CD14-positive monocyte (primary cell): Measurements from ENCODE around the gene FGFR3. TPM values are rescaled to one million over a fixed set of nuclear protein-coding genes. Genes with fewer than 3 reads are reported as not detected.
A peak's percentile ranks its signal among the peaks of the same experiment; 100 is the strongest.

Experiments
- DNase-seq, 3 donors: peaks; one replicate each; pipeline ENCODE4 v3.0.0-alpha.2; 2011 to 2022
- H2AFZ ChIP-seq: 2 replicates; pipeline ENCODE4 v1.6.0; 2012; ENCODE audit warnings: mild to moderate bottlenecking, low read depth, low read length, inconsistent platforms; ENCODE audit not compliant: insufficient read depth, poor library complexity, severe bottlenecking
- H3K27ac ChIP-seq, 2 donors: 1 replicate in 1 of 2; 2 replicates in 1 of 2; pipeline ENCODE4 v1.5.1; 2012 to 2013; ENCODE audit warnings: low read length in 2 of 2, control low read depth in 1 of 2, inconsistent platforms in 1 of 2, low read depth in 1 of 2, mild to moderate bottlenecking in 1 of 2
- H3K27me3 ChIP-seq, 2 donors: one replicate each; pipeline versions ENCODE4 v1.6.0 to v1.6.1; 2011 to 2013; ENCODE audit warnings: low read length in 2 of 2; ENCODE audit not compliant: control insufficient read depth in 2 of 2, insufficient read depth in 2 of 2
- H3K36me3 ChIP-seq, 2 donors: replicated peaks in 1 of 2; 1 replicate in 1 of 2; 2 replicates in 1 of 2; pipeline versions ENCODE4 v1.5.1 to v1.6.1; 2012 to 2013; ENCODE audit warnings: low read length in 2 of 2, control low read depth in 1 of 2, inconsistent platforms in 1 of 2, mild to moderate bottlenecking in 1 of 2; ENCODE audit not compliant: insufficient read depth in 2 of 2, control insufficient read depth in 1 of 2
- H3K4me1 ChIP-seq, 2 donors: 1 replicate in 1 of 2; 2 replicates in 1 of 2; pipeline versions ENCODE4 v1.5.1 to v1.6.1; 2012 to 2013; ENCODE audit warnings: low read length in 2 of 2, control low read depth in 1 of 2, inconsistent platforms in 1 of 2, mild to moderate bottlenecking in 1 of 2, moderate library complexity in 1 of 2; ENCODE audit not compliant: insufficient read depth in 2 of 2, control insufficient read depth in 1 of 2
- H3K4me2 ChIP-seq: replicated peaks from 2 replicates; pipeline ENCODE3; 2012; ENCODE audit warnings: low read length, moderate library complexity, mild to moderate bottlenecking; ENCODE audit not compliant: poor library complexity, severe bottlenecking; ENCODE audit errors: extremely low read depth
- H3K4me3 ChIP-seq, 3 experiments: fragments of 200-600 bp in 1 of 3; sonication (generic) in 1 of 3; replicated peaks in 1 of 3; 1 replicate in 2 of 3; 2 replicates in 1 of 3; pipeline ENCODE4 v1.5.1; 2011 to 2013; ENCODE audit warnings: low read length in 3 of 3, mild to moderate bottlenecking in 3 of 3, control low read depth in 2 of 3, low read depth in 2 of 3, inconsistent platforms in 1 of 3, moderate library complexity in 1 of 3
- H3K79me2 ChIP-seq: 2 replicates; pipeline ENCODE4 v1.6.0; 2012; ENCODE audit warnings: mild to moderate bottlenecking, control low read depth, inconsistent platforms, low read length, moderate library complexity; ENCODE audit not compliant: insufficient read depth
- H3K9ac ChIP-seq: 2 replicates; pipeline ENCODE4 v1.6.0; 2017; ENCODE audit warnings: low read length, mild to moderate bottlenecking; ENCODE audit not compliant: insufficient read depth, poor library complexity, severe bottlenecking
- H3K9me3 ChIP-seq, 2 donors: replicated peaks in 1 of 2; 1 replicate in 1 of 2; 2 replicates in 1 of 2; pipeline versions ENCODE4 v1.5.1 to v1.6.1; 2012 to 2013; ENCODE audit warnings: low read length in 2 of 2, control low read depth in 1 of 2; ENCODE audit not compliant: control insufficient read depth in 1 of 2, insufficient read depth in 1 of 2
- H4K20me1 ChIP-seq: 2 replicates; pipeline ENCODE4 v1.6.0; 2012; ENCODE audit warnings: mild to moderate bottlenecking, low read length, control low read depth, moderate library complexity; ENCODE audit not compliant: insufficient read depth
- H3K27ac Mint-ChIP-seq, 7 donors: one replicate each; pipeline ENCODE4 v1.8.0; 2020; ENCODE audit warnings: mild to moderate bottlenecking in 7 of 7, mixed read lengths in 7 of 7, moderate library complexity in 6 of 7, inconsistent platforms in 2 of 7
- H3K27me3 Mint-ChIP-seq, 3 donors: one replicate each; pipeline ENCODE4 v1.8.0; 2021 to 2022; ENCODE audit warnings: low read depth in 3 of 3, mild to moderate bottlenecking in 3 of 3, mixed read lengths in 3 of 3, moderate library complexity in 3 of 3, inconsistent platforms in 1 of 3
- H3K36me3 Mint-ChIP-seq, 2 donors: one replicate each; pipeline ENCODE4 v1.8.0; 2020; ENCODE audit warnings: mixed read lengths in 2 of 2, inconsistent platforms in 1 of 2, mild to moderate bottlenecking in 1 of 2
- H3K4me1 Mint-ChIP-seq: one replicate; pipeline ENCODE4 v1.8.0; 2020; ENCODE audit warnings: mild to moderate bottlenecking, mixed read lengths
- H3K4me3 Mint-ChIP-seq, 2 donors: one replicate each; pipeline ENCODE4 v1.8.0; 2020; ENCODE audit warnings: mild to moderate bottlenecking in 2 of 2, mixed read lengths in 2 of 2, moderate library complexity in 1 of 2
- H3K9me3 Mint-ChIP-seq, 7 donors: one replicate each; pipeline ENCODE4 v1.8.0; 2020 to 2022; ENCODE audit warnings: mixed read lengths in 7 of 7, mild to moderate bottlenecking in 6 of 7, moderate library complexity in 6 of 7, inconsistent platforms in 2 of 7
- WGBS: methylation state at CpG from one replicate; pipeline ENCODE4 v1.1.5; 2013; ENCODE audit warnings: missing lambda C conversion rate; ENCODE audit not compliant: insufficient coverage; 5-methylcytosine and 5-hydroxymethylcytosine counted together
- intact Hi-C, 2 donors: fragments of 100-400 bp; cut with micrococcal nuclease; formaldehyde crosslinking; loops; one replicate each; pipeline versions ENCODE4 v1.15.0 to v1.15.1; 2023
- polyA plus RNA-seq, 3 donors: library from polyadenylated mRNA; depleted of rRNA in 1 of 3; unstranded in 2 of 3; stranded (reverse) in 1 of 3; fragments of 300-500 nt in 2 of 3; fragments of >200 nt in 1 of 3; fragmentation: Illumina TruSeq in 2 of 3; gene quantifications; 1 replicate in 2 of 3; 2 replicates in 1 of 3; pipeline ENCODE4 v1.2.3, GENCODE V29; 2012 to 2021
- TF ChIP-seq, protein P1 (sequence below): fragments of 200-600 bp; IDR thresholded peaks from one replicate; pipeline ENCODE4 v1.8.0; 2022; ENCODE audit warnings: antibody characterized with exemption, mild to moderate bottlenecking

Gene FGFR3
- polyA plus RNA-seq, 3 donors, result 0.07 TPM; not detected in 2

GRCh38 chr4:1763550-1764080 lies 29.5 kb upstream of the FGFR3 start:
- H3K79me2 ChIP-seq, result no peaks in the 10 kb centered on the region
- DNase-seq, result no peak
- H3K4me3 ChIP-seq, result no peak overlapping the region
- no peaks in the 10 kb centered on the region for H4K20me1 ChIP-seq
- TF ChIP-seq, protein P1, sequence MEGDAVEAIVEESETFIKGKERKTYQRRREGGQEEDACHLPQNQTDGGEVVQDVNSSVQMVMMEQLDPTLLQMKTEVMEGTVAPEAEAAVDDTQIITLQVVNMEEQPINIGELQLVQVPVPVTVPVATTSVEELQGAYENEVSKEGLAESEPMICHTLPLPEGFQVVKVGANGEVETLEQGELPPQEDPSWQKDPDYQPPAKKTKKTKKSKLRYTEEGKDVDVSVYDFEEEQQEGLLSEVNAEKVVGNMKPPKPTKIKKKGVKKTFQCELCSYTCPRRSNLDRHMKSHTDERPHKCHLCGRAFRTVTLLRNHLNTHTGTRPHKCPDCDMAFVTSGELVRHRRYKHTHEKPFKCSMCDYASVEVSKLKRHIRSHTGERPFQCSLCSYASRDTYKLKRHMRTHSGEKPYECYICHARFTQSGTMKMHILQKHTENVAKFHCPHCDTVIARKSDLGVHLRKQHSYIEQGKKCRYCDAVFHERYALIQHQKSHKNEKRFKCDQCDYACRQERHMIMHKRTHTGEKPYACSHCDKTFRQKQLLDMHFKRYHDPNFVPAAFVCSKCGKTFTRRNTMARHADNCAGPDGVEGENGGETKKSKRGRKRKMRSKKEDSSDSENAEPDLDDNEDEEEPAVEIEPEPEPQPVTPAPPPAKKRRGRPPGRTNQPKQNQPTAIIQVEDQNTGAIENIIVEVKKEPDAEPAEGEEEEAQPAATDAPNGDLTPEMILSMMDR, result no peak
- intact Hi-C loops, result no loop called here
- peaks cover 0 to 6% (median 0%) of the 10 kb centered on the region in 7 donors for H3K9me3 Mint-ChIP-seq
- peaks cover 31 to 66% (median 34%) of the 10 kb centered on the region in 3 donors for H3K27me3 Mint-ChIP-seq
- no peaks in the 10 kb centered on the region for H3K36me3 ChIP-seq
- no peaks in the 10 kb centered on the region for H3K9me3 ChIP-seq
- no peaks in the 10 kb centered on the region for H3K36me3 Mint-ChIP-seq
- H3K4me1 ChIP-seq, result no peaks in the 10 kb centered on the region
- no peak overlapping the region for H3K4me2 ChIP-seq
- no peak overlapping the region for H3K27ac ChIP-seq
- H2AFZ ChIP-seq, result no peak overlapping the region
- no peak overlapping the region for H3K27ac Mint-ChIP-seq
- no peak overlapping the region for H3K9ac ChIP-seq
- WGBS, result 9% methylated on average over 29 of the region's 36 CpGs
- peaks cover 1% of the 10 kb centered on the region for H3K4me1 Mint-ChIP-seq
- peaks cover 3 to 48% of the 10 kb centered on the region in 2 donors for H3K27me3 ChIP-seq
- peak overlapping the region in 1 of 2 donors; percentile 69 for H3K4me3 Mint-ChIP-seq

DNA sequence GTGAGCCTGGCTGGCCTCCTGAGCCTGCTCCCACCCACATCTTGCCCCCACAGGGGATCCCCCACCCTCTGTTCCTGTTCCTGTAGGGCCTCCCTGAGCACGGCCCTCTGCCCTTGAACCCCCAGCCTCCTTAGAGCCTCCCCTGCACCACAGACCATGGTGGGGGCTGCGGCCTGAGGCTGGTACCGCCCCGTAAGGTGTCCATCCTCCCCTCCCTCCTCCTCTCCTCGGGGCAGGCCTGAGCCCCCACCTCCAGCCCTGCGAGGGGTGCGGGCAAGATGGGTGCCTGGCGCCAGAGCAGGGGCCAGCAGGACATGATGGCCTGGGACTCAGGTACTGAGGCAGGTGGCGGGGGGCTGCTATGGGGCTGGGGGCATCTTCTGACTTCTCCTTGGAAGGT lies 28.4 kb upstream of the FGFR3 start:
- Histone ChIP-seq H3K27me3 (peaks cover 3 to 54% of the 10 kb centered on the region in 2 donors), H3K9ac (no peak overlapping the region), H3K79me2 (no peaks in the 10 kb centered on the region), H2AFZ (no peak overlapping the region), H3K4me1 (no peaks in the 10 kb centered on the region), H3K4me3 (no peak overlapping the region), H3K27ac (no peak overlapping the region), H3K36me3 (no peaks in the 10 kb centered on the region), H3K4me2 (no peak overlapping the region), H3K9me3 (no peaks in the 10 kb centered on the region), H4K20me1 (no peaks in the 10 kb centered on the region)
- H3K36me3 Mint-ChIP-seq, result no peaks in the 10 kb centered on the region
- H3K4me1 Mint-ChIP-seq, result peaks cover 1% of the 10 kb centered on the region
- intact Hi-C loops, result no loop called here
- DNase-seq, result no peak
- H3K27me3 Mint-ChIP-seq, result peaks cover 35 to 76% (median 40%) of the 10 kb centered on the region in 3 donors
- WGBS, result 90% methylated on average over 9 of the region's 9 CpGs
- H3K4me3 Mint-ChIP-seq, result peak overlapping the region in 1 of 2 donors; percentile 26
- peaks cover 0 to 6% (median 0%) of the 10 kb centered on the region in 7 donors for H3K9me3 Mint-ChIP-seq
- no peak overlapping the region for H3K27ac Mint-ChIP-seq
- TF ChIP-seq, protein P1, result no peak
